Neuron (in vitro differentiated cells): ENCODE data around the gene FBXW7.

Source experiments
- H2AFZ ChIP-seq: one replicate; pipeline ENCODE4 v1.6.1; 2013; ENCODE audit warnings: low read depth, mild to moderate bottlenecking, inconsistent platforms, low read length, moderate library complexity
- H3K27me3 ChIP-seq: one replicate; pipeline ENCODE4 v1.6.1; 2013; ENCODE audit warnings: low read length; ENCODE audit not compliant: insufficient read depth
- H3K36me3 ChIP-seq: one replicate; pipeline ENCODE4 v1.6.1; 2013; ENCODE audit warnings: low read length; ENCODE audit not compliant: insufficient read depth
- H3K4me1 ChIP-seq: one replicate; pipeline ENCODE4 v1.6.1; 2013; ENCODE audit warnings: low read length; ENCODE audit not compliant: insufficient read depth
- H3K4me3 ChIP-seq: 2 replicates; pipeline ENCODE4 v1.5.1; 2013; ENCODE audit warnings: mild to moderate bottlenecking, low read length, moderate library complexity
- H3K9me3 ChIP-seq: one replicate; pipeline ENCODE4 v1.6.1; 2013; ENCODE audit warnings: low read length

FBXW7 gene

DNA sequence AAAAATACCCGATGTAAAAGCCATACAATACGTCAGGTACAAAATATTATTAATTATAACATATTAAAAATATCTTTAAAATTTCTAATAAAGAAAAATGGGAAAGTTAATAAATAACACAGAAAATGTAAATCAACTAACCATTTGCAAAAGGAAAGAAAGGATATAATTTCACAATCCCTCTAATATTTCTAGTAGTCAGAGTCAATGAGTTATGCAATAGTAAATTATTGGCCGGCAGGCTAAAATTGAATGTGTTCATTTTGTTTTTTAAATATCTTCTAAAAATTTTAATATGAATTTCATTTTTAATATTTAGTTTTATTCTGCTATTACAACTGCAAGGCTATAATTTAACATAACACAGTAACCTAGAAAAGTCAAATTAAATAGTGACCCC lies 155.7 kb downstream of the FBXW7 start:
- H3K36me3 ChIP-seq = no peaks in the 10 kb centered on the region
- no peaks in the 10 kb centered on the region for H3K27me3 ChIP-seq
- no peaks in the 10 kb centered on the region for H3K4me1 ChIP-seq
- H3K9me3 ChIP-seq = no peaks in the 10 kb centered on the region
- H2AFZ ChIP-seq = no peak overlapping the region
- H3K4me3 ChIP-seq = no peak overlapping the region

DNA sequence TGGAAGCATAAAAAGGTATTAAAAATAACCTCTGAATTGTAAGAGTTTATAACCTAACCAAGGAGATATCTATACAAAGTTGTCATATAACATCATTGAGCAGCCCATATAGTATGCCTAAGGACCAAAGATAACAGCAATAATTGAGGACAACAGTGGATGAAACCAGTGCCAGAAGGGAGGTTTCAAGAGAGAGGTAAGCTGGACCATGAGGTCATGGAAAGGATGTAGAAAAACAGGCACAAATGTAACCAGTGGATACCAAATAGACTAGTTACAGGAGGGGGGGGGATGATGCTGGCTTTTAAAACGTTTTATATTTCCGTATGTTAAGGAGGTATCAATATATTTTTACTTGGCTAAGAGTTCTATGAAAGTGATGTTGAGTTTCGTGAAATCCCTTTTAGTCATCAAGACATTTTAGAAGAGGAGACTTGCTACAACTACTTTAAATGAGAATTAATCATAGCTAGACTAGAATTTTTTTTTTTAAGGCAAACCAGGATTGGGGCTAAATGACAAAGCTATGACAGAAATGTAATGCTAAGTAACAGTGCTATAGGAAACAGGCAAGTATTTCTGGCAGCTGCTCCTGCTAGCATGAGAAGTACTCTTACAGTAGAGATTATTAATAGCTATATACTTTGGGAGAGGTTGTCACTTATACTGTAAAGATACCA lies 161.1 kb downstream of the FBXW7 start:
- H2AFZ ChIP-seq = no peak overlapping the region
- no peaks in the 10 kb centered on the region for H3K9me3 ChIP-seq
- no peaks in the 10 kb centered on the region for H3K27me3 ChIP-seq
- H3K36me3 ChIP-seq = no peaks in the 10 kb centered on the region
- H3K4me1 ChIP-seq = no peaks in the 10 kb centered on the region
- no peak overlapping the region for H3K4me3 ChIP-seq

DNA sequence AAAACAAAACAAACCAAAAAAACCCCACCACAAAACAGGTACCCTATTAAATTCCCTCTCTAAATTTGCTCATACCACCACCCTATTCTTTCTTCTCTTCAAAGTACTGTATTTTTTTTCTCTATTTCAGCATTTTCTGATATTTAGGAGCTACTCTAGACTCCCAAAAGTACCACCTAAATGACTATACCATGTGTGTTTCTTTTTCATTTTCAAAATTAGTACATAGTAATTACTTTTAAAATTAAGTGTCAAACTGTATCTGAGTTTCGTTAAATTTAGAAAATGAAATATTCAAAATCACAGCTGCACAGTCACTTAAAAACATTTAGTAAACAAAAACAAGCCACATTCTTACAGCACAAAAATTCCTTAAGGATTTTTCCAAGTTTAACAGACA lies 161.7 kb downstream of the FBXW7 start:
- no peaks in the 10 kb centered on the region for H3K36me3 ChIP-seq
- H2AFZ ChIP-seq = no peak overlapping the region
- no peaks in the 10 kb centered on the region for H3K4me1 ChIP-seq
- H3K27me3 ChIP-seq = no peaks in the 10 kb centered on the region
- no peaks in the 10 kb centered on the region for H3K9me3 ChIP-seq
- no peak overlapping the region for H3K4me3 ChIP-seq

DNA sequence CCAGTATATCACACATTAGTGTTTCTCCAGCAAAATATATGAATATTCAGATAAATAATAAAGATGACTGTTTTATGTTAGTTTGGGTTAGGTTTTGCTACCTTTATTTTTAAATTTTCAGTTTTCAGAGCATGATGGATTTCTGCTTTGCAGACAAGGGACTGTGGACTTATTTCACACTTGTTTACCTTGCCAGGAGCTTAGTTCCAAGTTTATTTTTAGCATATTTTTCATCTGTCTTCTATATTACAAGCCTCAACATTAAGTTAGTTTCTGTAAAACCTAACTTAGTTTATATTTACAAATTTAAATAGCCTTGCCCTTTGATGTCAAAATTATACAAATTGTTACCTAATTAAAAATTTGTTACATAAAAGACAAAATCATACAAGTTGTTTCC lies 163.4 kb downstream of the FBXW7 start:
- no peak overlapping the region for H2AFZ ChIP-seq
- H3K27me3 ChIP-seq = no peaks in the 10 kb centered on the region
- no peaks in the 10 kb centered on the region for H3K9me3 ChIP-seq
- H3K36me3 ChIP-seq = no peaks in the 10 kb centered on the region
- no peaks in the 10 kb centered on the region for H3K4me1 ChIP-seq
- H3K4me3 ChIP-seq = no peak overlapping the region

DNA sequence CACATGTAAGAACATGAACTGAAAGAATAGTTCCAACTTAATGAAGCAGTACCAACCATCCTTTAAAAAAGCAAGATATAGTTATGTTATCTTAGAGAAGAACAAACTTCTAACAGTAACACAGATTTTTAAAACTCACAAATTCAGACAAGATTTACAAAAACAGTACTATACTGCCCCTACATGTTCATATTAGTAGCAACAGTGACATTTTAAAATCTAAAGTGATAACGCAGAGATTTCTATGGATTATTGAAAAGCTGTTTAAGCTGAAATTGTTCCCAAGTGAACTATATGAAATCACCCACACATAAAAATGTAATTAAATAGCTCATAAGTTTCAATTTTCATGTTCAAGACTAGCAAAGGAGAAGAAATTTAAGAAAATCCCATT lies 166.0 kb downstream of the FBXW7 start:
- Histone ChIP-seq H3K4me1 (no peaks in the 10 kb centered on the region), H3K4me3 (no peak overlapping the region), H3K27me3 (no peaks in the 10 kb centered on the region), H3K36me3 (no peaks in the 10 kb centered on the region), H3K9me3 (no peaks in the 10 kb centered on the region), H2AFZ (no peak overlapping the region)

DNA sequence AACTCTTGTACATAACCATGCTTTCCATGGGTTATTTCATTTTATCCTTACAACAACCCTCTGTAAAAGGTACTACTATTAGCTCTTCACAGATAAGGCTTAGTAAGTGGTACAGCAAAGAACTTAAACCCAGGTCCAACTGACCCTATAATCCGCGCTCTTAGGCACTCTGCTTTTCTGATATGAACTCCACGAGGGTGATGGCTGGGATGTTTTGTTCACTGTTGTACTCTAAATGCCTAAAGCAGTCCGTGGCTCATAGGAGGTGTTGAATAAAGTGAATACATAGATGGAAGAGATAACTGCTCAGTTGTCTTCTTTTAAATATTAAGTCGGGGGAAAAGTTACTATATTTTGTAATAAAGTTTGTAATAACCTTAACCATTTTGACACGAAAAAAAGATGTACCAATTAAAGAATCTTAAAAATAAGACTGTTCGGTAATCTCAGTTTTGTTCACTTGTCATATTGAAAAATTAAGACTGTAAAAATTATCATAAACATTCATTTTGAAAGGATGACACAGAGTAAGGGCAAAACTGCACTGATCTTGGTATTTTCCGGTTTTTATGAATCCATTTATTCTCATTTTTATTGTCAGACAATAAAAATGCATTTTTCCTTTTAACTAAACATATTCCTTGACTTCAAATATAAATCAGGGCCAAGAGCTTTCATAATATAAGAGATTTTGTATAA lies 166.5 kb downstream of the FBXW7 start:
- Histone ChIP-seq H3K4me1 (no peaks in the 10 kb centered on the region), H2AFZ (no peak overlapping the region), H3K9me3 (no peaks in the 10 kb centered on the region)

DNA sequence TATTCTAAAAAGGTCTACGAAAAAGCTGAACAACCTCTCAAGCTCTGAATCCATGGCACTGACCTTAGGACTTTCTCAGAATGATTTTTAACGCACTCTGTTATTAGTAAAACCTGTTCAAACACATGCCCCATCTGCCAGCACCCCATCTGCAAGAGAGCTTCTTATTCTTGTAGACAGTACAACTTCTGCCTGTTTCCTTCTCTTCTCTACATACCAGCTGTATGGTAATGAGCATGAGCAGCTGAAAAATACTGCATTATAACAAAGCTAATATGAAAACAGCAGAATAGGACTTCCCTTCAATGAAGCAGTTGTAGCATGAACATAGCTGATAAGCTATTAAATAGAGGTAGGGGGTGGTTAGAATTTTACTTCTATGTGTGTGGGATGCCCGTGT lies 167.9 kb downstream of the FBXW7 start:
- Histone ChIP-seq H3K4me1 (no peaks in the 10 kb centered on the region), H2AFZ (no peak overlapping the region), H3K4me3 (no peak overlapping the region), H3K27me3 (no peaks in the 10 kb centered on the region), H3K36me3 (no peaks in the 10 kb centered on the region), H3K9me3 (no peaks in the 10 kb centered on the region)

More for the DNA sequence above, 166.5 kb downstream of the FBXW7 start:
- Histone ChIP-seq H3K4me3 (no peak overlapping the region), H3K36me3 (no peaks in the 10 kb centered on the region), H3K27me3 (no peaks in the 10 kb centered on the region)

DNA sequence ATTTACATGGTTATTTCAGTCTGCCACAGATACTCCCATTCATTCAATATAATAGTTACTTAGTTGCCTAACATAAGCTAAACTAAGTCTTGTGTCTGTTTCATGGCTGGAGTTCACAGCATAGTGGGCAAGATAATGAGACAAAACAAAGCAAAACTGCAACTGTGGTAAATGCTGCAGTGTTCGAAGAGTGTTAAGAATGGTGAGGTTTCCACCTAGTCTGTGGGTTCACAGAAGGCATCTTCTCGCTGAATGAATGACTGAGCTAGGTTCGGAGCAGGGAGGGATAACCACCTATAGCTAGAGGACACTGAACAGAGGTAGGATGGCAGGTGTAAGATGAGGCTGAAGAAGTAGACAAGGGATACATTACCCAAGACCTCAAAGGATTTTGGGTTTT lies 171.0 kb downstream of the FBXW7 start:
- Histone ChIP-seq H3K4me3 (no peak overlapping the region), H3K9me3 (no peaks in the 10 kb centered on the region)

DNA sequence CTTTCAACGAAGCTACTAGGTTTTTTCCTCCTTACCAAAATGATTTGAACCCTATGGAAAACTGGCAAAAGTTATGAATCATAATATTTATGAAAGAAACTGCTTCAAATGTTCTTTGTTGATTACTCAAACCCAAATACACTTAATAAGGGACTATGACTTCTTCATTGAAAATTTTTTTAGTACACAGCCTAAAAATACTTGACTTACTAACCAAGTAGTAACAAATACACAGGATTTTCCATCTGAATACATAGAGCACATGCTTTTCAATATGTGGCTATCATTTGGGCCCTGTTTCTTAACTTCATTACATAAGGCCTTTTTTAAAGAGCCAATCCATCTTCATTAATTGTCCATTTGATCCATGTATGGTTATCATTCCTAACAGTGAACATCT lies 171.5 kb downstream of the FBXW7 start:
- Histone ChIP-seq H3K27me3 (no peaks in the 10 kb centered on the region), H3K36me3 (no peaks in the 10 kb centered on the region), H2AFZ (no peak overlapping the region), H3K4me1 (no peaks in the 10 kb centered on the region), H3K9me3 (no peaks in the 10 kb centered on the region), H3K4me3 (no peak overlapping the region)

More for the DNA sequence above, 171.0 kb downstream of the FBXW7 start:
- no peak overlapping the region for H2AFZ ChIP-seq
- no peaks in the 10 kb centered on the region for H3K4me1 ChIP-seq
- no peaks in the 10 kb centered on the region for H3K27me3 ChIP-seq
- H3K36me3 ChIP-seq = no peaks in the 10 kb centered on the region

DNA sequence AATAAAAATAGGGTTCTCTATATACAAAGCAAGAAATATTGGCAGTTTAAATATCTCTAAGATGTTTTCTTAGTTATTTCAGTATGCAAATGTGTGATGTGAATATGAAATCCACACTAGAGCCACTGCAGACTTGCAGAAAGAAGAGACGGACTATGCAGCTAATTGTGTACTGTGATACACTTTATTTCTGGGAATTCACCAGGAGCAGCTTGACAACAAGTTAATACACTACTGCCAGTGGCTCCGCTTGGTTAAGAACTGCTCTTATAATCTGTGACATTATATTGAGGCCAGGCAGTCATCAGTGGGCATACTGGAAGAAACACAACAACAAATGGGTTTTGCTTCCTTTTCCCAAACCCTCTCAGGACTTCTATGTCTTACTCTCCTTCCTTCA lies 172.0 kb downstream of the FBXW7 start:
- H3K9me3 ChIP-seq = no peaks in the 10 kb centered on the region
- no peak overlapping the region for H3K4me3 ChIP-seq
- no peaks in the 10 kb centered on the region for H3K36me3 ChIP-seq
- no peaks in the 10 kb centered on the region for H3K27me3 ChIP-seq
- H2AFZ ChIP-seq = no peak overlapping the region
- H3K4me1 ChIP-seq = no peaks in the 10 kb centered on the region

DNA sequence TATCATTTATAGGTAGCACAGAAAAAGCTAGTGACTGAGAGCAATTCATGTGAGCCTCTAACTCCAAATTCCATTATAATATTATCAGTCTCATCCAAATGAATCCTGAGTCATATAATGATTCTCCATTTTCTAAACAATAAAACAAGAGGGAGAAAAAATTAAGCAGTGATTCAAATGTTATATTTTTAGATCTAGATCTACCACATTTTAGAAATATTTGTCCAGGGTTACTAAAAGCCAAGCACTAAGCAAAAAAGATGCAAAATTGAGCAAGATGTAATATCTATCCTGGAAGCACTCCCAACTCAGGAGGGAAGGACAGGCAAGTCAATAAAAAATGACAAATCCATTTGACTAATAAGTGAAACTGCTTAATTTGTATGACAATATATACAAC lies 172.8 kb downstream of the FBXW7 start:
- H2AFZ ChIP-seq = no peak overlapping the region
- H3K27me3 ChIP-seq = no peaks in the 10 kb centered on the region
- H3K36me3 ChIP-seq = no peaks in the 10 kb centered on the region
- H3K4me3 ChIP-seq = no peak overlapping the region
- H3K9me3 ChIP-seq = no peaks in the 10 kb centered on the region
- H3K4me1 ChIP-seq = no peaks in the 10 kb centered on the region

DNA sequence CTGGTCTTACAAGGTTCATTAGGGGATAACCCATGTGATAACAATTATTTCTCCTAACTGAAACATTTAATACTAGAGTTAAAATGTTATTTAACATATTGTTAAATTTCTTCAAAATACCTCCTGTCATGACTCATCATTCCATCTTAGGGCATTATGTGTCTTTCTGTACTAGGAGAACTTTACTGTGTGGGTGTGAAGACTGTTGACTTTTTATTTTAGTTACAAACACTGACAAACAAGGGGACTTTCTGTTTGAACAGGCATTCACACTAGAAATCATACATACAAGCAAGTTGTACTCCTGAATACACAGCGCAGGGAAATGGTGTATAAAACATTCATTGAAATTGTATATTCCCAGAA lies 175.9 kb downstream of the FBXW7 start:
- no peak overlapping the region for H2AFZ ChIP-seq

DNA sequence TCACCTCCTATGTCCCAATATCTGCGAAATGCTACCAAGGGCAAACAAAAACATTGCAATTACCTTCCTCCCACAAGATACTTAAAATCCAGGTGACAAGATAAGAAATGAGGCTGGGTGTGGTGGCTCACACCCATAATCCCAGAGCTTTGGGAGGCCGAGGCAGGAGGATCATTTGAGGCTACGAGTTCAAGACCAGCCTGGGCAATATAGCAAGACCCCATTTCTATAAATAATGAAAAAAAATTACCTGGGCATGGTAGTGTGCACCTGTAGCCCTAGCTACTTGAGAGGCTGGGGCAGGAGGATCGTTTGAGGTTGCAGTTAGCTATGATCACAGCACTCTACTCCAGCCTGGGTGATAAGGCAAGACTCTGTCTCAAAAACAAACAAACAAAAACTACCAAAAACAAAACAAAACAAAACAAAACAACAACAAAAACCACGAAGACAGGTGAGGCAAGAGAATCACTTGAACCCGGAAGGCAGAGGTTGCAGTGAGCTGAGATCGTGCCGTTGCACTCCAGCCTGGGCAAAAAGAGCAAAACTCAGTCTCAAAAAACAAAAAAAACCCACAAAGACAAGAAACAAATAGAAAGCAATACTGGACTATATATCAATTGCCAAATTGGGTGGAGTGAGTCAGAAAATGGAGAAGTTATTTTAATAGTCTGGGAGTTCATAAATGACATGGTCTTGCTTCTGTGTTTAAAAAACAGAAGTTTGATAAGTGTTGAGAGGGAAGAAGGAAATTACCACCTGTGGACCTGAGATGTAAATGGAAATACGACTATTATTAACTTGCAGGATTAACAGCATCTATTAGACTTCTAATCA lies 176.5 kb downstream of the FBXW7 start:
- H3K36me3 ChIP-seq = no peaks in the 10 kb centered on the region
- H3K27me3 ChIP-seq = no peaks in the 10 kb centered on the region
- H2AFZ ChIP-seq = no peak overlapping the region
- H3K9me3 ChIP-seq = no peaks in the 10 kb centered on the region
- no peaks in the 10 kb centered on the region for H3K4me1 ChIP-seq
- H3K4me3 ChIP-seq = no peak overlapping the region

More for the DNA sequence above, 175.9 kb downstream of the FBXW7 start:
- no peak overlapping the region for H3K4me3 ChIP-seq
- H3K4me1 ChIP-seq = no peaks in the 10 kb centered on the region
- no peaks in the 10 kb centered on the region for H3K27me3 ChIP-seq
- H3K36me3 ChIP-seq = no peaks in the 10 kb centered on the region
- H3K9me3 ChIP-seq = no peaks in the 10 kb centered on the region
